Measurements from ENCODE around the gene CFB. TPM values are rescaled to one million over a fixed set of nuclear protein-coding genes. Genes with fewer than 3 reads are reported as not detected.

CFB gene
- total and polyA plus RNA-seq, 9 of the 15 experiments (the other 6 are each of a cell fraction or from before 2014, with no cell fraction given), result 0.08 to 0.91 (median 0.22) TPM; not detected in 4

DNA sequence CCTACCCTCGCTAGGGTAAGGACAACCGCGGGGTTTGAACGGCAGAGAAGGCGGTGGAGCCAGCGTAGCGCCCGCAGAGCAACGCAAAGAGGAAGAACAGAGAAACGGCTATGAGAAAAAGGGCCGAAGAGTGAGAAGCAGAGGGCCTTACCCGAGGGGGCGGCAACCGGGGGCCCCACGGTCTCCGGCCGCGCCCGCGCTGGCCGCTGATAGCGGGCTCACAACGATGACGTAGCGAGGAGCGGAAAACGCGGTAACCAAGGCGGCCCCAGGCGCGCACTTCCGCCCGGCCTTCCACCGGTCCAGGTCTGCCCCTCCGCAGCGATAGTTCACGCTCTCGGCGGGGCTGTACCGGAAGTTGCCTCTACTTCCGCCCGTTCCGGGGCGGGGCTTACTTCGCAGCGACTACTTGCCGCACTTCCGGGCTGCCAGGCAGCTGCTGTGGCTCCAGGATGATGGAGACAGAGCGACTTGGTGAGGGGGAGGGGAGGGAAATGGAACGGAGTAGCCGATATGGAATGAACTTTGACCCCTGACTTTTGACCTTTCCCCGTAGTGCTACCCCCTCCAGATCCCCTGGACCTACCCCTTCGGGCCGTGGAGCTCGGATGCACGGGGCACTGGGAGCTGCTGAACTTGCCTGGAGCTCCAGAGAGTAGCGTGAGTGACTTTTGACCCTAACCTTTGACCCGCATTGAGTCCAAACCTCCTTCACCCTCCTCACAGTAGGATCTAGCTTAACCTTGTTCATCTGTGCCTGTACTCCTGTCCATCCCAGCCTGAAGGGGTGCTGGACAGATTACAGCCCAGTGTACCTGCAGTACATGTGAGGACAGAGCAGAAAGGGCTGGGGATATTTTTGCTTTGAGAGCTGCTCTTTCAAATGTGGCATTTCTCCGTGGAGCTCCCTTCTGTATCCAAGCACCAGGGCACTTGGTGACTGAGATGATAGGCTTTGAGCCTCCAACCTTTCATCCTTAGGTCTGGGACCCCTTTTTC lies 13.1 kb downstream of the CFB start, which contains the start of the genes NELFE and SKIC2:
NELFE (minus strand) TSS at position 231 of the 999 bp plus-strand sequence. CDS start 525 bp downstream, outside the sequence.
SKIC2 (plus strand) TSS at position 435 of the 999 bp plus-strand sequence; CDS start at position 453, 18 bp downstream.
- ChIA-PET CTCF (ENCODE audit: low intra/inter-chr PET ratio) (interaction anchor here (0.6 kb wide), 1 partner anchor 376 kb away, joined by 3 read pairs; no protein-coding TSS in a partner anchor), POLR2A (interaction anchor here (0.6 to 4.8 kb wide), 11 partner anchors 9 to 1025 kb away, joined by 3 to 74 read pairs (median 4); partner anchors contain the start of genes DXO, VWA7 and ZBTB12)
- Histone ChIP-seq H3K36me3 (ENCODE audit: control insufficient read depth, insufficient read depth, low read length) (peaks cover 74% of the 10 kb centered on the region), H3K9me1 (ENCODE audit: control insufficient read depth, insufficient read depth, low read length) (no peaks in the 10 kb centered on the region), H2AFZ (ENCODE audit: low read depth, low read length) (peak within 1 kb of the TSS; percentile 94), H3K79me2 (ENCODE audit: control insufficient read depth, insufficient read depth, low read length) (peaks cover 40% of the 10 kb centered on the region), H3K4me2 (ENCODE audit: insufficient read depth, low read length) (peak within 1 kb of the TSS; percentile 100), H3K4me1 (replicated peaks in 1 of 2; ENCODE audit: control insufficient read depth in 2 of 2, insufficient read depth in 2 of 2, low read length in 2 of 2) (peaks cover 4 to 17% of the 10 kb centered on the region in 2 experiments; a peak in 4 of 5 replicates), H3K9ac (ENCODE audit: insufficient read depth in 1 of 2, low read depth in 2 of 2, low read length in 2 of 2) (peak within 1 kb of the TSS; percentile 96 to 97), H3K27me3 (ENCODE audit: control insufficient read depth in 2 of 2, insufficient read depth in 2 of 2, low read length in 2 of 2) (no peaks in the 10 kb centered on the region), H4K20me1 (replicated peaks; ENCODE audit: control insufficient read depth, insufficient read depth, low read length) (no peaks in the 10 kb centered on the region), H3K27ac (ENCODE audit: extremely low read depth, low read depth, low read length) (peak within 1 kb of the TSS; percentile 87), H3K4me3 (peak within 1 kb of the TSS; percentile 97), H3K9me3 (replicated peaks; ENCODE audit: control insufficient read depth, insufficient read depth, low read depth, low read length) (no peaks in the 10 kb centered on the region)
- WGBS (ENCODE audit: insufficient coverage, low coverage, missing lambda C conversion rate), result under 1% methylated on average over 59 of the region's 59 CpGs
- peak; percentile 99 for FAIRE-seq
- peak; percentile 100 for ATAC-seq
- DNase-seq (ENCODE audit: extremely low read depth in 1 of 4, low spot score in 3 of 4), result peak; percentile 99 to 100 (median 100)
- in situ Hi-C loops (cut with MboI), result loop anchor here (10.0 kb wide), 1 partner anchor 86 kb away; no protein-coding TSS in a partner anchor
- intact Hi-C loops (cut with micrococcal nuclease), result loop anchor here (1.0 to 5.0 kb wide), 3 partner anchors 13 to 56 kb away; partner anchors contain the start of genes DXO and ZBTB12
- TSS peak; percentile 67 for BruUV-seq (replicated peaks)
- peak; percentile 53; the same call in 1 of the 2 replicates for TF ChIP-seq POLR2AphosphoS5 (IDR thresholded peaks at IDR 0.05; ENCODE audit: control insufficient read depth, insufficient read depth, low read depth, low read length)
- TF ChIP-seq RBM15 (IDR thresholded peaks at IDR 0.05; ENCODE audit: insufficient read depth, low read length), result no peak
- TF ChIP-seq, protein P1, sequence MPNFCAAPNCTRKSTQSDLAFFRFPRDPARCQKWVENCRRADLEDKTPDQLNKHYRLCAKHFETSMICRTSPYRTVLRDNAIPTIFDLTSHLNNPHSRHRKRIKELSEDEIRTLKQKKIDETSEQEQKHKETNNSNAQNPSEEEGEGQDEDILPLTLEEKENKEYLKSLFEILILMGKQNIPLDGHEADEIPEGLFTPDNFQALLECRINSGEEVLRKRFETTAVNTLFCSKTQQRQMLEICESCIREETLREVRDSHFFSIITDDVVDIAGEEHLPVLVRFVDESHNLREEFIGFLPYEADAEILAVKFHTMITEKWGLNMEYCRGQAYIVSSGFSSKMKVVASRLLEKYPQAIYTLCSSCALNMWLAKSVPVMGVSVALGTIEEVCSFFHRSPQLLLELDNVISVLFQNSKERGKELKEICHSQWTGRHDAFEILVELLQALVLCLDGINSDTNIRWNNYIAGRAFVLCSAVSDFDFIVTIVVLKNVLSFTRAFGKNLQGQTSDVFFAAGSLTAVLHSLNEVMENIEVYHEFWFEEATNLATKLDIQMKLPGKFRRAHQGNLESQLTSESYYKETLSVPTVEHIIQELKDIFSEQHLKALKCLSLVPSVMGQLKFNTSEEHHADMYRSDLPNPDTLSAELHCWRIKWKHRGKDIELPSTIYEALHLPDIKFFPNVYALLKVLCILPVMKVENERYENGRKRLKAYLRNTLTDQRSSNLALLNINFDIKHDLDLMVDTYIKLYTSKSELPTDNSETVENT (CRISPR knock-in tag; IDR thresholded peaks at IDR 0.05), result peak; percentile 21; the same call in 1 of the 2 replicates
- no peak for TF ChIP-seq BMI1 (IDR thresholded peaks at IDR 0.05; ENCODE audit: low read length)
- TF ChIP-seq, protein P2, sequence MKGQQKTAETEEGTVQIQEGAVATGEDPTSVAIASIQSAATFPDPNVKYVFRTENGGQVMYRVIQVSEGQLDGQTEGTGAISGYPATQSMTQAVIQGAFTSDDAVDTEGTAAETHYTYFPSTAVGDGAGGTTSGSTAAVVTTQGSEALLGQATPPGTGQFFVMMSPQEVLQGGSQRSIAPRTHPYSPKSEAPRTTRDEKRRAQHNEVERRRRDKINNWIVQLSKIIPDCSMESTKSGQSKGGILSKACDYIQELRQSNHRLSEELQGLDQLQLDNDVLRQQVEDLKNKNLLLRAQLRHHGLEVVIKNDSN (CRISPR knock-in tag; IDR thresholded peaks at IDR 0.05), result no peak
- TF ChIP-seq U2AF1 (optimal IDR thresholded peaks at IDR 0.05; ENCODE audit: low read depth, low read length), result no peak
- no peak for TF ChIP-seq CBX1 (IDR thresholded peaks at IDR 0.05; ENCODE audit: low read depth)
- TF ChIP-seq, protein P3, sequence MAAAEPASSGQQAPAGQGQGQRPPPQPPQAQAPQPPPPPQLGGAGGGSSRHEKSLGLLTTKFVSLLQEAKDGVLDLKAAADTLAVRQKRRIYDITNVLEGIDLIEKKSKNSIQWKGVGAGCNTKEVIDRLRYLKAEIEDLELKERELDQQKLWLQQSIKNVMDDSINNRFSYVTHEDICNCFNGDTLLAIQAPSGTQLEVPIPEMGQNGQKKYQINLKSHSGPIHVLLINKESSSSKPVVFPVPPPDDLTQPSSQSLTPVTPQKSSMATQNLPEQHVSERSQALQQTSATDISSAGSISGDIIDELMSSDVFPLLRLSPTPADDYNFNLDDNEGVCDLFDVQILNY (CRISPR knock-in tag; IDR thresholded peaks at IDR 0.05), result peak; percentile 67; the same call in 1 of the 2 replicates
- no peak for TF ChIP-seq PCBP2 (IDR thresholded peaks at IDR 0.05; ENCODE audit: low read depth, low read length, poor library complexity, severe bottlenecking)
- peak; percentile 38; the same call in 1 of the 2 replicates for TF ChIP-seq GATA2 (CRISPR knock-in tag; IDR thresholded peaks at IDR 0.05)
- TF ChIP-seq GTF2E2 (tag; IDR thresholded peaks at IDR 0.05), result no peak
- no peak for TF ChIP-seq SNIP1 (IDR thresholded peaks at IDR 0.05; ENCODE audit: low read depth)
- no peak for TF ChIP-seq ZNF778 (CRISPR knock-in tag; IDR thresholded peaks at IDR 0.05)
